Hippocampal formation (tissue), 2 donors: ENCODE measurements around the gene PUS3.

ENCODE experiments used
- DNase-seq, 2 donors: peaks; one replicate each; lab custom pipeline; 2025; lab: John Stamatoyannopoulos, UW

PUS3 gene

DNA sequence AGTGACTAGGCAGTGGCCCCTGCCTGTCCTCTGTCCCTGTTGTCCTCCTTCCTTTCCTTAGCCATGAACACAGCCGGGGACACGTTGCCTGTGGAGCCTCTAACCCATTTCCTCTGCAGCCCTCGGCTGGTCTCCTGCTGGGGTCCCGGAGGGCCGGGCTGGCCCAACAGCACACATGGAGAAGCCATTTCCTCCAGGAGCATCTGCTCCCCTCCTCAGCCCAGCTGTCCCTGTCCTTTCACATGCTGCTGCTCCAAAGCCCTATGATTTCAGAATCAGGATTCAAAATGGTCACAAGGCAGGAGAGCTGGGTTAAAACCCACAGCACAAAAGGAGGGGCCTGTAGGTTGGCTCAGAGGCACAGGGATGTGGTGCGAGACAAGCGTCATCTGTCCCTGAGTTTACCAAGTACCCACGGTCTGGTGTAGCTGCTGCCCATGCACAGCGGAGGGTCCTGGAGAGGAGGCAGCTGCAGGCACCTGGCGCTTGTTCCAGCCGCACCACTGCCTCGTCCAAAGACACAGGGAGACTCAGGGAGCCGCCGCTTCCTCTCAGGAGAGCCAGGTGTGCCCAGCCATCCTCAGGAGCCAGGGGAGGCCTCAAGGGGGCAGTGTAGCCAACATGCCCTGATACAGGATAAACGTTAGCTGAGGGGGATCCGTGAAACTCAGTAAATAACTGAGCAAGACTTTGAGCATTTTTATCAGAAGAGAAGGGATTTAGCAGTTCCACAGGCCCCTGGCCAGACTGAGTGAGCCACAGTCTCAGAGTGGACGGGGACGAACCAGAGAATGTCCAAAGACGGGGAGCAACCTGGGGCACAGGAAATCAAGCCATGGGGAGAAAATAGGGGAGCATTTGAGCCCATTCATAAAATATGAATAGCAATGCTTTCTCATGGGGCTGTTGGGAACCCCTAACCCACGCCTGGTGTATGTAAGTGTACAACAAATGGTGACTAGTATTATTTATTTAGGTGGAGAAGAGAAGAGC is 38.9 kb upstream of the PUS3 start:
- DNase-seq, result no peak

DNA sequence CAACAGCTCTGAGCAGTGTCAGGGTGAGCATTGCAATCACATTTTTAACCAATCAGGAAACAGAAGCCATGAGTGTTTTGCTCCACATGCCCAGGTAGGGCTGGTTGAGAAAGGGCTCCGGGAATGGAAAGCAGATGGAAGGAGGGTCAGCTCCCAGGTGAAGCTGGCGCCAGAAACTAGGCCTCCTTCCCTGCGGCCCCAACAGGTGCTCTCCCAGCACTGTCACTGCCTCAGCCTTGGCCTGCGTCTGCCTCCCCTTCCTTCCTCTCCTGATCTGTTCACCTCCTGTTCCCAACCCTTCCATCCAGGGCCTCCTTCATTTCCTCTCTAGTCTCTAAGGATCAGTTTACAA is 38.2 kb upstream of the PUS3 start:
- no peak for DNase-seq

DNA sequence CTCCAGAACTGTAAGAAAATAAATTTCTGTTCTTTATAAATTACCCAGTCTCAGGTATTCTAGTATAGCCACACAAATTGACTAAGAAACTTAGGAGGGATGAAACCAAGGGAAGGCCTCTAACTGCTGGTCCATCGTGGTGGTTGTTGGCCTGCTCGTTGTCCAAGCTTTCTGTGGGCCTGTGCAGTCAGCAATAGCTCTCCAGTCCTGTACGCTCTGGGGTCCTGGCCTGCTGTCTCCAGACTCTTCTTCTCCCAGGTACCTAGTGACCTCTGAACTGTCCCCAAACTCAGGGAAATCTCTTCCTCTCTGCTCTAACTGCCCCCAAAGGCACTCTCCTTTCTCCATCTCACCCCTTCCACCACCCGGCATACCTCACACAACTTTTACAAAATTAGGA is 37.1 kb upstream of the PUS3 start:
- DNase-seq, result no peak

DNA sequence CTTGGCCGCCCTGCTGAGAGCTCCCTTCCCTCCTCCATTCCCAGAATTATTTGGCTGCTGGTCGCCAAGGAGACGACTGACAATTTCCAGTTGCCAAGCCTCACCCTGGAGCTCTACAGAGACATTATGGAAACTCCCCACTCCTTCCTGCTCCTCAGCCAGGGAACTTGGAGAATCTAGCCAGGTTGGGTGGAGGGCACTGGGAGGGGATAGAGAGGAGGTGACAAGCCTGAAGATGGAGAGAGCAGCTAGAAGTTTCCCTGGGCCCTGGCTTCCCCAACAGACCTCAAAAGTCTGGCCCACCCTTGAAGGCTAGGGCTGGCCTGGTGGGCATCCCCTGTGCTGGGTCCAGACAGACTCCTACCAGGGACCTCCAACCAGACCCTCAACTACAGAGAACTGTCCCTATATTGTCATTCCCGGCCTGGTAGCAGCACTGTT is 36.1 kb upstream of the PUS3 start:
- DNase-seq, result no peak

DNA sequence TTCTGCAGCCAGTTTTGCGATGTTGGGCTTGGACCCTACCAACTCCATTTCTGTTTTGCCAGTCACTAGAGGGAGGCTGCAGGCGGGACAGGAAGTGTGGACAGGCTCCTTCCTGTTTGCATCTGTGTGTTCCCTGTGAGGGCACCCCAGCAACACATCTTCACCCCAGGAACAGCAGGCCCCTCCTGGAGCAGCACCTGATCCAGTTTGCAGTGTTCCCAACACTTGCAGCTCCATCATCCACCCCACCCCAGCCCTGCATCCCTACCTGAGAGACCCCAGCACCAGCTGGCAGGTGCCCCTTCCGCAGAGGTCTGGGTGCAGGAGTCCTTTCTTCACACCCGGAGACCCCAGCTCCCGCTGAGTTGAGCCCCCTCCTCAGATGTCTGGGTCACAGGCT is 35.4 kb upstream of the PUS3 start:
- DNase-seq, result no peak

DNA sequence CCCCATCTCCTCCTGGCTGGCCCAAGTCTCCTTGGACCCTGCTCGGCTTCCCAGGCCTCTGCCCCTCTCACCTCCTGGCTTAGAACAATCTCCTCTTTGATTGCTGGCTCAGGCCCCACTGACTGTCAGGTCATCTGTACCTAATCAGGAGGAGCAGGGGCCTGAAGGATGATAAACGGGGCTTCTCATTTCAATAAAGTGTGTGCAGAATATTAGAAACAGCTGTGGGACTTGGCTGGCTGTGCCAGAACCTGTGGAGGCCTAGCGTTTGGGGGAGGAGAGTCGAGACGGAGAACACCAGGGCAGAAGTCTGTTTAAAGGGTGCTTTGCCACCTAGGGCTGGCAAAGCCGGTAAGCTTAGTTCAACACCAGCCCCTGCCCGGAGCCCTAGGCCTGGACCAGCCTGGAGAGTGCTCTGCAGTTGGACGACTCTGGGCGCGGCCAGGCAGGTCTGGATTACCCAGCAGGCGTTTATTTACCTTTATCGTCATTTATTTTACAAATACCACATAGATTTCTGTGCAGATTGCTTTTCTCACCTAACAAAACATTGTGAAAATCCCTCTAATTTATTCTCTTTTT is 32.7 kb upstream of the PUS3 start:
- DNase-seq, result no peak

DNA sequence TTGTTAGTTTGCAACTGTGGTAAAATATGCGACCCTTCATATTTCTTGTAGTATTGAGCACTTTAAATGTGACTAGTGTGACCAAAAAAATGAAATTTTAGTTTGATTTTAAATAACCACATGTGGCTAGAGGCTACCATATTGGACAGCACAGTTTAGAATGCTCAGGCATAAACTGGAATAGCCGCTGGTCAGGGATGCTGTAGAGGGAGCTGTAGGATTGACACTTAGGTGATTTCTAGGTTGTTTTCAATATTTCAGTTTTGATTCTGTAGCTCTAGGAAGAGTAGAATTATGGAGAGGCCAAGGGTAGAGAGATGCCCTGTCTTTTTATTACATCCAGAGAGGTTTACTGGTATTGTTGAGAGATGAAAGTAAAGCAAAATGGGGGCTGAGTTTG is 32.0 kb upstream of the PUS3 start:
- DNase-seq, result no peak

DNA sequence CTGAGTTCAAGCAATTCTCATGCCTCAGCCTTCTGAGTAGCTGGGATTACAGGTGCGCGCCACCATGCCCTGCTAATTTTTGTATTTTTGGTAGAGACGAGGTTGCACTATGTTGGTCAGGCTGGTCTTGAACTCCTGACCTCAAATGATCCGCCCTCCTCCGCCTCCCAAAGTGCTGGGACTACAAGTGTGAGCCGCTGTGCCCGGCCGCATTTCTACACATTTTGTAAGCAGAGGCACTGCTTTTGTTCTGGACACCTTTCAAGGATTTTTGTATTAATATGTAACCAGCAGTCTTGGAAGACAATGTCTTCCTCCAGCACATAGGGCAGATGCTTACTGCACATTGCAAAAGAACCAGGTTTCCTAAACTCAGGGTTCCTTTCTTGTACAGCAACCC is 31.5 kb upstream of the PUS3 start:
- no peak for DNase-seq

DNA sequence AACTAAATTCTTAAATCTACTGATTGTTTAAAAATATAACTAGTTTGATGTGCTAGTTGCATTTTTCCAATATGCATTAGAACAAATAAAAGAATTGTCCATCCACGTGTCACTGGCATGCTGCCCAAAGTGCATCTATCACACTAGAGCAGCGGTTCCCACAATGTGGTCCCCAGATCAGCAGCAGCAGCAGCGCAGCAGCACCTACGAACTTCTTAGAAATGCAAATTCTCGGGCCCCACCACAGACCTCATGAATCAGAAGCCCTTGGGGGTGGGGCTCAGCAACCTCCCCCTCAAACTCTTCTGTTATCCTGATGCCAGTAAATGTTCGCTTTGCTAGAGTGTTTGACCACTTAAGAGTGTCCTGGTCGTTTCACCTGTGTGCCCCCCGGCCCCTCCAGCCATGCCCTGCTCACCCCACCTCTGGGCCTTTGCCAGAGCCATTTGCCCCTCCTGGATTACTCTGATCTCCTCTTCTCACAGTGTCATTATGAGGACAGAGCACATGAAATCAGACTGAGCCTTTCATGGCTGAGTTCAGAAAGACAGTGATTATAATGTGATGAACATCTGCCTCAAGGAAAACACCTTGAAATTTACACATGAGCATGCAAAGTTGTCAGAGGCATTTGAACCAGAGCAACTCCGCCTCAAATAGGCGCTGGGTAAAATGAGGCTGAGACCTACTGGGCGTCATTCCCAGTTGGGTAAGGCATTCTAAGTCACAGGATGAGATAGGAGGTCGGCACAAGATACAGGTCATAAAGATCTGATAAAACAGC is 30.2 kb upstream of the PUS3 start:
- no peak for DNase-seq

DNA sequence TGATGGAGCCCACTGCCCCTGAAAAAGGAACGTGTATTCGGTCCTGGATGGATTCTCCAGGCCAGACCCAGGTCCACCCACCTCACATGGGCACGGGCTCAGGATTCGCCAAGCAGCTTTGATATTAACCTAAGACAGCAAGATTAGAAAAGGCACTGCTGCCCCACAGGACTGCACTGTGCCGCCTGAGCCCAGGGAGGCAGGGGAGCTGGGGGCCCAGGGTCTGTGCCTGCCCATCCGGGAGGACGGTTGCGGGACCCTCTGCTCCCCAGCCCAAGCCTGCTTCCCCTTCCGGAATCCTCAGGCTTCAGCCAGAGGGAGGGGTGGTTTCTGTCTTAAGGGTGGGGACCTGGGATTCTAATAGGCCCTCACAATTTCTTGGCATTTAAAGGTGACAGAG is 29.3 kb upstream of the PUS3 start:
- no peak for DNase-seq

DNA sequence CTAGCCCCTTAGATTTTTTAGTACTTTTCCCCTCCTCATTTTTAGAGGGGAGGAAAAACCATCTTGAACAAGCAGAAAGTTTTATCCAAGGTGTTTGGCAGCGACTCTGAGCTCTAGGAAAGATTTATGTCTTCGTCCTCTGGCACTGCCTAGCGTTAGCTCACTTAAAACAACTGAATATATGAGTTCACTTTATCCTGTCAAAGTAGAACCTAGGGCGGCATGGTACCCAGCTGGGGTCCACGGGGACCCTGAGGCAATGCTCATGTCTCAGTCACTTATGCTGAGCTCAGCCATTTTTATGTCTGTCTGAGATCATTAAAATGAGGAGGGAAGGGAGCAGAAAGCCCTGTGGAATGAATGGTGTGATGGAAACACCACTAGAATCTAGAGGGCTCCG is 28.7 kb upstream of the PUS3 start:
- DNase-seq, result no peak

DNA sequence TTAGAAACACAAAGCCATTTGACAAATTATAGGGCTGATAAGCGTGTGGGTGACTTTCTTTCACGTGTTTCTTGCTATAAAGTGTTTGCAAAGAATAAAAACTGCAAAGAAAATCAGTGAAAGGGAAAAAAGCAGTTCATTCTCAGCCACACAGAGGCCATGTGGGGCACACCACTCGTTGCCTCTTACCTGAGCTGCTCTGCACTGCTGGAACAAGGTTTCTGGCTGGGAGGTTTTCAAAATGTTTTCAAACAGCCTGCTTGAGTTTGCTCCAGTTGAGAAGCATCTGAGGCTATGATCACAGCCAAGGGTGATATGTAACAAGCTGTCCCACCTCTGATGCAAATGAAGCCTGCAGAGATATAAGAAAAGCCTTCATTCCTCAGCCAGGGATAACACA is 28.1 kb upstream of the PUS3 start:
- no peak for DNase-seq

DNA sequence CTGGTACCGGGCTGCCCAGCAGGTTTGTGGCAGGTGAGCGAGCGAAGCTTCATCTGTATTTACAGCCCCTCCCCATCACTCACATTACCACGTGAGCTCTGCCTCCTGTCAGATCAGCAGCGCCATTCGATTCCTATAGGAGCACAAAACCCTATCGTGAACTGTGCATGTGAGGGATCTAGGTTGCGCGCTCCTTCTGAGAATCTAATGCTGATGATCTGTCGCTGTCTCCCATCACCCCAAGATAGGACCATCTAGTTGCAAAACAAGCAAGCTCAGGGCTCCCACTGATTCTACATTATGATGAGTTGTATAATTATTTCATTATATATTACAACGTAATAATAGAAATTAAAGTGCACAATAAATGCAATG is 27.1 kb upstream of the PUS3 start:
- DNase-seq, result no peak

DNA sequence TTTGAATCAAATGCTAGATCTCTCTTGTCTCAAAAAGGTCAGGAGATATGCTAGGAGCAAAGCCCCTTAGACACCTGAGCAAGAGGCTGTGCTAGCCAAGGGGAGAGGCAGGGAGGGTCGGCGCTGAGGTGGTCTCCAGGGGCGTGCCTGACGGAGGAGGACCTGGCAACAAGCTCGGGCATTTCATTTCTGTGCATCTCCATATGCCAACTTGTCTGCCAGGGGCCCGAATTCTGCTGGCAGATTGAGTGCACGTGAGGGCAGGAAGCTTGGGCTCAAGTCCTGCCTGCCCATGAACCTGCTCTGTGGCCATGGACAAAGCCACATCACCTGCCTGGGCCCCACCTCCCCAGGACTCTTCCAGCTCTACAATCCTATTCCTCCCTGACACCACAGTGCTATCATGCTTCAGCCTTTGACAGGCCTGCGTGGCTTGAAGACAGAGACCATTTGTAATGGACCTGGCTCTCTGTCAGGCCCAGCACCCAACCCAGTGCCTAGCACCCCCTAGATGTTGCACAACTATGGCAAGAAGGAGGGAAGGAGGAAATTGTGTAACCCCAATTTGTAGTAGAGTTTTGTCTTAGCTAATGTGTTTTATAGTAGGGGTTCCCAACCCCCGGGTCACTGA is 26.6 kb upstream of the PUS3 start:
- DNase-seq, result no peak

DNA sequence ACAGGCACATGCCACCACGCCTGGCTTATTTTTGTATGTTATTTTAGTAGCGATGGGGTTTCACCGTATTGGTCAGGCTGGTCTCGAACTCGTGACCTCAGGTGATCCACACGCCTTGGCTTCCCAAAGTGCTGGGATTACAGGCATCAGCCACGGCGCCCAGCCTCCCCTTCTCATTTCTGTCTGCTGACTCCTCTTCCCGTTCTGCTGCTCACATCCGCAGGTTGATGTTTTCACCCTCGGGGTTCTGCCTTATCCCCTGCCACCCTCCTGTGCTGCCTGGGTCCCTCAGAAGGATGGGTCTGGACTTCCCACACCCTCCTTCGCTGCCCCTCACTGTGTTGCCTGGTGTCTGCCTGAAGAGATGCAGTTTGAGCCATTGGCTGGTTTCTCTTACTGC is 23.7 kb upstream of the PUS3 start:
- no peak for DNase-seq

DNA sequence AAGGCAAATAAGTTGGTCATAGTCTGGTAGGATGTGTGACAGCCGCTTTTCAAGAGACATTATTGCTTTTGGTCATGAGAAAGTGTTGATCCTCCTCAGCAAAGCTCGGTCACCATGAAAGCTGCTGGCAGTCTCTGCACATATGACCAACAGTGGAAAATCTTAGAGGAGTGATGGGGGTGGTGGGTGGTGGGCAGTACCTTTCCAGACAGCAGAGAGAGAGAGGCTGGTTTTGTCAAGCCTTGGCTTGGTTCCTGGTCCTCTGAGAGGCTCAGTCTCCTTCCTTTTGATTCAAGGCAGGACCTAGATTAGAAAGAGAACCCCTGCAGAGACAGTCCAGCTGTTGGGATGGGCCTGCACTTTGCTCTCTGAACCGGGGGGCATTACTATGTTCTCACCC is 22.8 kb upstream of the PUS3 start:
- no peak for DNase-seq

DNA sequence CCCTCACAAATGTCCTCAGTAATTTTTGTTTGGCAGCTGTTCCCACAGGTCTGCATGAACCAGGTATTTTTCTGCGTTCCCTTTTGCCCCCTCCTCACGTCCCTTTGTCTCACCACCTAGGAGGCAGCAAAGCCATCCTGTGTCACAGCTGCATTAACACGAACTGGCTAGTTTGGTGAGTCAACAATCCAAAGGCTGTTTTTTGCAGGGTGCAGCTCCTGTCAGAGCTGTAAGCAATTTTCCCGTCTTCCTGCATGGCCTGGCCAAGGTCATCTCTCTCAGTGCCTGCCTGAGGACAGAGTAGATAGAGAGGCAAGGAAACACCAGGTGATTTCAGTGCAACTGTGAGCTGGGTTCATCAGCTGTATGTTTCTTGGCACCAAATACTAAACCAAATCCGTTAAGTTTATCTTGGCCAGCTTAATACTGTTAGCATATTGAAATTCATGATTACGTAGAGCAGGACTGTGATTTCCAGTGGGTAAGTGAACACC is 22.3 kb upstream of the PUS3 start:
- no peak for DNase-seq

DNA sequence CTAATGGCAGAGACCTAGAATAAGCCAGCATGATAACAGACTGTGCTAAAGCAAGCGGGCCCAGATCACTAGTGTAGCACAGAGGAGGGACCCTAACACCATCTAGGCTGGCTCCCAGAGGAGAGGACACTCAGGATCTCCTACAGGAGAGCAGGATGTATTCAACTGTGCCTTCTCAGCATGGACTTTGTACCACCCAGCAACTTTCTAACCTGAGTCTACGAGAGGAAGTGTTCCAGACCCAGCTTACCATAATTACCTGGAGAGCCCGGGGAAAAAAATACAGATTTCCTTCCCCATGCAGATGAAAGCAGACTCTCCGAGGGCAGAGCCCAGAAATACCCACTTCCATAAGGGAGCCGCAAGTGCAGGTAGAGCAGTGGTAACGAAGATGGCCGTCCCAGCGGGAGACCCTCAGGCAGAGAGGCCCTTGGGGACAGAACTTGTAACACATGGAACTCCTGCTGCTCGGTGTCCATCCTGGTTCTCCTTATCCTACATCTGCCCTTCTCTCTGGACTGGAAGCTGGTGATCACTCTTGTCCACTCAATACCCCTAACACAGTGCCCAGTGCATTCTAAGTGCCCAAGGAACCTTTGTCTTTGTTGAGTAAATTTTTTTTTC is 21.5 kb upstream of the PUS3 start:
- DNase-seq, result no peak

DNA sequence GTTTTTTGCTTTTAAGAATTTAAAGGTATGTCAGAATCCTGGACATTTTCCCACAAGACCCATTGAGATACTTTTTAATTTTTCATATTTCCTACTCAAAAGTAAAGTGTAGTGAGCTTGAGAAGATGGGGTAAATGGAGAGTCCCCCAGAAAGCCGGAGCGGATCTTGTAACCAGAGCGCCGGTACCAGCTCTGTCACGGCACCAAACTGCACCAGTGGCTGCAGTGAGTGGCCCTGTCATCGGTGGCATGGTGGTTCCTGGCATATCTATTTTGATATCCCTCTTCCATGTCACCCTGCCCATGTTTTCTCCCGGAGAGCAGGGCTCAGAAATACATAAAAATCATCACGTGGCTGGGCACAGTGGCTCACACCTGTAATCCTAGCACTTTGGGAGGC is 20.6 kb upstream of the PUS3 start:
- DNase-seq, result no peak

DNA sequence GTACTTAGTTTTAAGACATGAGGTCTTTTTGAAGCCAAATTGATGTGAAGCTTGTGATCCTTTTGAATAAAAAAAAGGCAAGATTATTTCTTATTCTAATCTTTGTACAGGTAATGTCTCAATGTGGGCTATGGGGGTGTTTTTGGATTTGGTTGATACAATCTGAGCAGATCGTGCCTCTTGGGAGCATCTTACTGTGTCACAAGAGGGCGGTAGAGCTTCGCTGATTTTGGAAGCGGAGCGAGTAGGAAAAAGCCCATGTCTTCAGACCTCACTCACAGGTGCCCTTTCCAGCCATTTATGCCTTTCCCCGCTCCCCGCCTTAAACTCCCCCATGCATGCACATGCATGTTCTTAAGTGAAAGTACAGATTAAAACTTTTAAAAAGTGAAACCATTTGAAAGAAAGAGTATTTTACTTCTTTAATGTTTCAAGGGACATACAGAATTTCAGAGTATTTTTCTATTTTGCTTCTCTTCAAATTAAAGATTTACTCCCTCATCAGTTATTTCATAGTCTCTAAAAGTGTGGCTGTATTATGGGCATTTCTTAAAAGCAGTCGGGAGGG is 20.1 kb upstream of the PUS3 start:
- peak; percentile 17 to 53 for DNase-seq

DNA sequence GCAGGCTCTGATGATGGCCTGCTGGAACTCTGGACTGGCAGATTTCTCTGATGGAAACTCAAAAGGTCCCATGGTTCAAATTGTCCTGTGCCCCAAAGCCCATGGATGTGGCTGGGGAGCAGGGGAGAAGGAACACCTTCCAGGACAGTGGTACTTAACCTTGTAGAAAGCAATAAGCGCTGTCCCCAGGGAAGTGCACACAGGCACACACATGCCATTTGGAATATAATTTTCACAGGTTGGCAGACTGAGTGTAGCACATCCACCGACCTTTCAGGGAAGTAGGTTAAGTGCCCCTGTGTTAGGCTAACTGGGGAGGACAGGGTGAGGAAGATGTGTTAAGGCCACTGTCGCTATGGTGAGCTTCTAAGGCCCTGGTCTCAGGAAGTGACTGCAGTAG is 19.1 kb upstream of the PUS3 start:
- no peak for DNase-seq
